Smooth muscle cell (in vitro differentiated cells): ENCODE measurements around the gene DCLK2. TPM values are rescaled to one million over a fixed set of nuclear protein-coding genes. Genes with fewer than 3 reads are reported as not detected.

ENCODE experiments used
- DNase-seq: peaks from one replicate; lab custom pipeline; 2025; ENCODE audit not compliant: unreplicated experiment; lab: John Stamatoyannopoulos, UW
- H2AFZ ChIP-seq: fragments of 200-600 bp; sonication (generic); 2 replicates; pipeline ENCODE4 v1.6.0; 2016; ENCODE audit warnings: antibody characterized with exemption, low read depth, mild to moderate bottlenecking
- H3F3A ChIP-seq: fragments of 200-600 bp; sonication (generic); 2 replicates; pipeline ENCODE4 v1.6.0; 2017; ENCODE audit warnings: antibody characterized with exemption, low read depth
- H3K27ac ChIP-seq: fragments of 200-600 bp; sonication (generic); 2 replicates; pipeline ENCODE4 v1.5.1; 2016; ENCODE audit warnings: low read depth, mild to moderate bottlenecking
- H3K27me3 ChIP-seq: fragments of 200-600 bp; sonication (generic); 2 replicates; pipeline ENCODE4 v1.6.1; 2016; ENCODE audit warnings: low read depth, mild to moderate bottlenecking
- H3K36me3 ChIP-seq: fragments of 200-600 bp; sonication (generic); 2 replicates; pipeline ENCODE4 v1.5.1; 2016; ENCODE audit warnings: low read depth
- H3K4me1 ChIP-seq: fragments of 200-600 bp; sonication (generic); 2 replicates; pipeline ENCODE4 v1.5.1; 2016; ENCODE audit warnings: low read depth
- H3K4me2 ChIP-seq: fragments of 200-600 bp; sonication (generic); 2 replicates; pipeline ENCODE4 v1.6.0; 2016; ENCODE audit warnings: mild to moderate bottlenecking
- H3K4me3 ChIP-seq: fragments of 200-600 bp; sonication (generic); 2 replicates; pipeline ENCODE4 v1.5.1; 2016; ENCODE audit warnings: mild to moderate bottlenecking
- H3K79me2 ChIP-seq: fragments of 200-600 bp; sonication (generic); 2 replicates; pipeline ENCODE4 v1.6.0; 2016; ENCODE audit warnings: low read depth, mild to moderate bottlenecking
- H3K9ac ChIP-seq: fragments of 200-600 bp; sonication (generic); 2 replicates; pipeline ENCODE4 v1.6.0; 2016; ENCODE audit warnings: low read depth
- H3K9me3 ChIP-seq: fragments of 200-600 bp; sonication (generic); replicated peaks from 2 replicates; pipeline ENCODE4 v1.5.1; 2016; ENCODE audit warnings: low read depth
- H4K20me1 ChIP-seq: fragments of 200-600 bp; sonication (generic); 2 replicates; pipeline ENCODE4 v1.6.0; 2016; ENCODE audit warnings: low read depth
- WGBS: methylation state at CpG from one replicate; pipeline ENCODE4 v1.1.7; 2016; ENCODE audit warnings: low lambda C conversion rate; 5-methylcytosine and 5-hydroxymethylcytosine counted together
- polyA plus RNA-seq: library from polyadenylated mRNA; unstranded; fragments of >200 nt; fragmentation: Nextera tagmentation; extraction: Ambion mirVana; gene quantifications from 2 replicates; pipeline ENCODE4 v1.2.1, GENCODE V29; 2016
- total RNA-seq: library from RNA; depleted of rRNA; stranded (reverse); fragments of >200 nt; gene quantifications from 2 replicates; pipeline ENCODE4 v1.2.3, GENCODE V29; 2014
- TF ChIP-seq, protein P1 (sequence below): fragments of 200-600 bp; sonication (generic); IDR thresholded peaks from 2 replicates; pipeline ENCODE4 v1.5.1; 2017; ENCODE audit warnings: borderline replicate concordance, mild to moderate bottlenecking, antibody characterized with exemption; ENCODE audit not compliant: insufficient read depth, poor library complexity, severe bottlenecking

The DCLK2 gene
- total and polyA plus RNA-seq, 2 experiments from 2014 or later, result 1.3 to 4.8 TPM

- DNase-seq, result no peak
- 36% methylated on average over 6 of the region's 6 CpGs for WGBS
- no peaks in the 10 kb centered on the region for H4K20me1 ChIP-seq
- TF ChIP-seq, protein P1, sequence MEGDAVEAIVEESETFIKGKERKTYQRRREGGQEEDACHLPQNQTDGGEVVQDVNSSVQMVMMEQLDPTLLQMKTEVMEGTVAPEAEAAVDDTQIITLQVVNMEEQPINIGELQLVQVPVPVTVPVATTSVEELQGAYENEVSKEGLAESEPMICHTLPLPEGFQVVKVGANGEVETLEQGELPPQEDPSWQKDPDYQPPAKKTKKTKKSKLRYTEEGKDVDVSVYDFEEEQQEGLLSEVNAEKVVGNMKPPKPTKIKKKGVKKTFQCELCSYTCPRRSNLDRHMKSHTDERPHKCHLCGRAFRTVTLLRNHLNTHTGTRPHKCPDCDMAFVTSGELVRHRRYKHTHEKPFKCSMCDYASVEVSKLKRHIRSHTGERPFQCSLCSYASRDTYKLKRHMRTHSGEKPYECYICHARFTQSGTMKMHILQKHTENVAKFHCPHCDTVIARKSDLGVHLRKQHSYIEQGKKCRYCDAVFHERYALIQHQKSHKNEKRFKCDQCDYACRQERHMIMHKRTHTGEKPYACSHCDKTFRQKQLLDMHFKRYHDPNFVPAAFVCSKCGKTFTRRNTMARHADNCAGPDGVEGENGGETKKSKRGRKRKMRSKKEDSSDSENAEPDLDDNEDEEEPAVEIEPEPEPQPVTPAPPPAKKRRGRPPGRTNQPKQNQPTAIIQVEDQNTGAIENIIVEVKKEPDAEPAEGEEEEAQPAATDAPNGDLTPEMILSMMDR, result peak; percentile 93
- peaks cover 13% of the 10 kb centered on the region for H3K4me1 ChIP-seq
- H3K9me3 ChIP-seq, result no peaks in the 10 kb centered on the region
- H3K4me2 ChIP-seq, result no peak overlapping the region
- no peaks in the 10 kb centered on the region for H3K36me3 ChIP-seq
- no peak overlapping the region for H3K27ac ChIP-seq
- H3K4me3 ChIP-seq, result no peak overlapping the region
- no peak overlapping the region for H3K9ac ChIP-seq
- H3F3A ChIP-seq, result peaks cover 4% of the 10 kb centered on the region
- H2AFZ ChIP-seq, result no peak overlapping the region
- H3K79me2 ChIP-seq, result no peaks in the 10 kb centered on the region
- no peaks in the 10 kb centered on the region for H3K27me3 ChIP-seq
Observed at GRCh38 chr4:150242820-150243458, 164.7 kb downstream of the DCLK2 start.

GRCh38 chr4:150243932-150244331 lies 165.7 kb downstream of the DCLK2 start:
- Histone ChIP-seq H3K4me2 (no peak overlapping the region), H3K4me3 (no peak overlapping the region), H3K27ac (peak overlapping the region; percentile 9), H3F3A (peaks cover 4% of the 10 kb centered on the region), H3K79me2 (no peaks in the 10 kb centered on the region), H3K9ac (no peak overlapping the region), H3K4me1 (peaks cover 6% of the 10 kb centered on the region), H3K36me3 (no peaks in the 10 kb centered on the region), H4K20me1 (no peaks in the 10 kb centered on the region), H3K27me3 (no peaks in the 10 kb centered on the region), H3K9me3 (no peaks in the 10 kb centered on the region), H2AFZ (no peak overlapping the region)
- WGBS, result 87% methylated on average over 2 of the region's 2 CpGs
- DNase-seq, result no peak
- TF ChIP-seq, protein P1, result no peak

GRCh38 chr4:150244600-150244999 lies 166.4 kb downstream of the DCLK2 start:
- no peaks in the 10 kb centered on the region for H3K79me2 ChIP-seq
- TF ChIP-seq, protein P1, result no peak
- peaks cover 4% of the 10 kb centered on the region for H3F3A ChIP-seq
- H3K9ac ChIP-seq, result no peak overlapping the region
- no peaks in the 10 kb centered on the region for H3K36me3 ChIP-seq
- H3K27ac ChIP-seq, result peak overlapping the region; percentile 9
- H3K27me3 ChIP-seq, result no peaks in the 10 kb centered on the region
- H4K20me1 ChIP-seq, result no peaks in the 10 kb centered on the region
- H3K4me3 ChIP-seq, result no peak overlapping the region
- no peaks in the 10 kb centered on the region for H3K9me3 ChIP-seq
- H3K4me1 ChIP-seq, result peaks cover 6% of the 10 kb centered on the region
- WGBS, result 59% methylated on average over 3 of the region's 3 CpGs
- peak overlapping the region; percentile 13 for H3K4me2 ChIP-seq
- H2AFZ ChIP-seq, result no peak overlapping the region
- DNase-seq, result no peak

- H3K27ac ChIP-seq, result no peak overlapping the region
- no peaks in the 10 kb centered on the region for H3K9me3 ChIP-seq
- TF ChIP-seq, protein P1, result no peak
- no peaks in the 10 kb centered on the region for H4K20me1 ChIP-seq
- no peak overlapping the region for H3K4me3 ChIP-seq
- no peak overlapping the region for H3K4me2 ChIP-seq
- no peak for DNase-seq
- no peak overlapping the region for H2AFZ ChIP-seq
- H3K36me3 ChIP-seq, result no peaks in the 10 kb centered on the region
- H3K27me3 ChIP-seq, result no peaks in the 10 kb centered on the region
- no peak overlapping the region for H3K9ac ChIP-seq
- H3F3A ChIP-seq, result peaks cover 4% of the 10 kb centered on the region
- no peaks in the 10 kb centered on the region for H3K79me2 ChIP-seq
- H3K4me1 ChIP-seq, result peaks cover 6% of the 10 kb centered on the region
- WGBS, result 92% methylated on average over 7 of the region's 7 CpGs
Observed at GRCh38 chr4:150247184-150247583, 168.9 kb downstream of the DCLK2 start.
